IMR-90 (cell line): ENCODE results near the gene TPM4.

Experiments used
- BHLHE40 ChIP-seq: fragments of 150-350 bp; IDR thresholded peaks from 2 replicates; pipeline ENCODE4 v1.6.1; 2016; ENCODE audit warnings: mild to moderate bottlenecking, low read depth, low read length
- CEBPB ChIP-seq: IDR thresholded peaks from 2 replicates; pipeline ENCODE4 v1.6.1; 2012; ENCODE audit warnings: low read depth, low read length, improper control_type of control experiment
- FOS ChIP-seq: fragments of 150-350 bp; IDR thresholded peaks from 2 replicates; pipeline ENCODE4 v1.6.1; 2016; ENCODE audit warnings: low read depth, low read length
- MAFK ChIP-seq: IDR thresholded peaks from 2 replicates; pipeline ENCODE4 v1.6.1; 2012; ENCODE audit warnings: low read depth, low read length, improper control_type of control experiment
- MXI1 ChIP-seq: IDR thresholded peaks from 2 replicates; pipeline ENCODE4 v1.6.1; 2012; ENCODE audit warnings: low read depth, mild to moderate bottlenecking, low read length, moderate library complexity, borderline replicate concordance
- POLR2A ChIP-seq: IDR thresholded peaks from 2 replicates; pipeline ENCODE4 v1.6.1; 2012; ENCODE audit warnings: mild to moderate bottlenecking, low read depth, low read length
- RFX5 ChIP-seq: IDR thresholded peaks from 2 replicates; pipeline ENCODE4 v1.8.0; 2012; ENCODE audit warnings: low read depth, mild to moderate bottlenecking, low read length, moderate library complexity
- TF ChIP-seq, protein P1 (sequence below): conservative IDR thresholded peaks from 2 replicates; pipeline ENCODE4 v1.5.1; 2012; ENCODE audit warnings: mild to moderate bottlenecking, low read depth, low read length, improper control_type of control experiment
- TF ChIP-seq, protein P2 (sequence below): fragments of 150-350 bp; IDR thresholded peaks from 2 replicates; pipeline ENCODE4 v1.6.1; 2016; ENCODE audit warnings: low read depth, mild to moderate bottlenecking, low read length, moderate library complexity, borderline replicate concordance
- TF ChIP-seq, protein P3 (sequence below): fragments of 150-350 bp; IDR thresholded peaks from 2 replicates; pipeline ENCODE4 v1.6.1; 2017; ENCODE audit warnings: mild to moderate bottlenecking, antibody characterized with exemption, low read length, low read depth

DNA sequence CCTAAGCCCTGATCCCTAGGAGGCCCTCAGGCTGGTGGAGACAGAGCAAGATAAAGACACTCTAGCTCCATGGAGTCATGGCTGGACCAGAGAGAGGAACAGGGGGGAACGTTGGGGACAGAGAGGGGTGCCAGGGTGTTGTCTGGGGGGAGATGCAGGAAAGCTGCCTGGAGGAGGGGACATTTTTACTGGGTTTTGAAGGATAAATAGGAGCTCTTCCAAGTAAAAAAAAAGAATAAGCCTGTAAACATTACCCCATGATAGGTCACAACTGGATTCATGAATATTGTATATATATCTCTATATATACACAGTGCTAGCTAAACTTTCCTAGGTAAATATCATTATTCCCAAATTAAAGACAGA is 67.9 kb downstream of the TPM4 start:
- TF ChIP-seq RFX5 (no peak), FOS (no peak), POLR2A (no peak), MXI1 (no peak), BHLHE40 (no peak), MAFK (no peak), CEBPB (no peak)
- TF ChIP-seq, protein P1, sequence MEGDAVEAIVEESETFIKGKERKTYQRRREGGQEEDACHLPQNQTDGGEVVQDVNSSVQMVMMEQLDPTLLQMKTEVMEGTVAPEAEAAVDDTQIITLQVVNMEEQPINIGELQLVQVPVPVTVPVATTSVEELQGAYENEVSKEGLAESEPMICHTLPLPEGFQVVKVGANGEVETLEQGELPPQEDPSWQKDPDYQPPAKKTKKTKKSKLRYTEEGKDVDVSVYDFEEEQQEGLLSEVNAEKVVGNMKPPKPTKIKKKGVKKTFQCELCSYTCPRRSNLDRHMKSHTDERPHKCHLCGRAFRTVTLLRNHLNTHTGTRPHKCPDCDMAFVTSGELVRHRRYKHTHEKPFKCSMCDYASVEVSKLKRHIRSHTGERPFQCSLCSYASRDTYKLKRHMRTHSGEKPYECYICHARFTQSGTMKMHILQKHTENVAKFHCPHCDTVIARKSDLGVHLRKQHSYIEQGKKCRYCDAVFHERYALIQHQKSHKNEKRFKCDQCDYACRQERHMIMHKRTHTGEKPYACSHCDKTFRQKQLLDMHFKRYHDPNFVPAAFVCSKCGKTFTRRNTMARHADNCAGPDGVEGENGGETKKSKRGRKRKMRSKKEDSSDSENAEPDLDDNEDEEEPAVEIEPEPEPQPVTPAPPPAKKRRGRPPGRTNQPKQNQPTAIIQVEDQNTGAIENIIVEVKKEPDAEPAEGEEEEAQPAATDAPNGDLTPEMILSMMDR: no peak
- TF ChIP-seq, protein P2, sequence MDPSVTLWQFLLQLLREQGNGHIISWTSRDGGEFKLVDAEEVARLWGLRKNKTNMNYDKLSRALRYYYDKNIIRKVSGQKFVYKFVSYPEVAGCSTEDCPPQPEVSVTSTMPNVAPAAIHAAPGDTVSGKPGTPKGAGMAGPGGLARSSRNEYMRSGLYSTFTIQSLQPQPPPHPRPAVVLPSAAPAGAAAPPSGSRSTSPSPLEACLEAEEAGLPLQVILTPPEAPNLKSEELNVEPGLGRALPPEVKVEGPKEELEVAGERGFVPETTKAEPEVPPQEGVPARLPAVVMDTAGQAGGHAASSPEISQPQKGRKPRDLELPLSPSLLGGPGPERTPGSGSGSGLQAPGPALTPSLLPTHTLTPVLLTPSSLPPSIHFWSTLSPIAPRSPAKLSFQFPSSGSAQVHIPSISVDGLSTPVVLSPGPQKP: no peak
- TF ChIP-seq, protein P3, sequence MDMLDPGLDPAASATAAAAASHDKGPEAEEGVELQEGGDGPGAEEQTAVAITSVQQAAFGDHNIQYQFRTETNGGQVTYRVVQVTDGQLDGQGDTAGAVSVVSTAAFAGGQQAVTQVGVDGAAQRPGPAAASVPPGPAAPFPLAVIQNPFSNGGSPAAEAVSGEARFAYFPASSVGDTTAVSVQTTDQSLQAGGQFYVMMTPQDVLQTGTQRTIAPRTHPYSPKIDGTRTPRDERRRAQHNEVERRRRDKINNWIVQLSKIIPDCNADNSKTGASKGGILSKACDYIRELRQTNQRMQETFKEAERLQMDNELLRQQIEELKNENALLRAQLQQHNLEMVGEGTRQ: no peak
